Measurements from ENCODE around the gene ANKRD33B. TPM values are rescaled to one million over a fixed set of nuclear protein-coding genes. Genes with fewer than 3 reads are reported as not detected.

Gene ANKRD33B
- total RNA-seq, 3 donors from 2014 or later (not counting 1 experiment from before 2014, with no cell fraction given) = 2.4 to 4.3 (median 3.9) TPM

- H3K4me3 Mint-ChIP-seq = no peak overlapping the region
Observed at GRCh38 chr5:10584714-10585517, 21.0 kb downstream of the ANKRD33B start.

GRCh38 chr5:10585518-10585915 lies 21.6 kb downstream of the ANKRD33B start:
- intact Hi-C loops (cut with micrococcal nuclease) = no loop called here
- peaks cover 2% of the 10 kb centered on the region for H3K27me3 ChIP-seq (ENCODE audit: control insufficient read depth, insufficient read depth, low read length)
- H3K4me1 ChIP-seq (ENCODE audit: control insufficient read depth, insufficient read depth, low read length) = no peaks in the 10 kb centered on the region
- ATAC-seq = no peak
- H3K27ac Mint-ChIP-seq = no peak overlapping the region
- no peak overlapping the region for H3K4me3 Mint-ChIP-seq
- H3K36me3 Mint-ChIP-seq = peaks cover 7% of the 10 kb centered on the region
- H3K9me3 Mint-ChIP-seq = peaks cover 0 to 2% of the 10 kb centered on the region in 2 donors
- peaks cover 18 to 41% of the 10 kb centered on the region in 2 donors for H3K4me1 Mint-ChIP-seq
- WGBS (ENCODE audit: insufficient coverage) = 78% methylated on average over 5 of the region's 5 CpGs
- no peak overlapping the region for H3K27ac ChIP-seq (ENCODE audit: low read length)
- H3K9me3 ChIP-seq (ENCODE audit: control insufficient read depth, insufficient read depth, low read length) = no peaks in the 10 kb centered on the region
- TF ChIP-seq CTCF (IDR thresholded peaks at IDR 0.05) = no peak
- no peak for DNase-seq
- H3K4me3 ChIP-seq (ENCODE audit: low read length) = no peak overlapping the region
- no peaks in the 10 kb centered on the region for H3K36me3 ChIP-seq (ENCODE audit: control insufficient read depth, insufficient read depth, low read length)
- peaks cover 14 to 37% of the 10 kb centered on the region in 2 donors for H3K27me3 Mint-ChIP-seq (ENCODE audit: low read depth in 2 of 2)

More at GRCh38 chr5:10584714-10585517, 21.0 kb downstream of the ANKRD33B start:
- no peaks in the 10 kb centered on the region for H3K9me3 ChIP-seq (ENCODE audit: control insufficient read depth, insufficient read depth, low read length)
- H3K4me1 Mint-ChIP-seq = peaks cover 18 to 41% of the 10 kb centered on the region in 2 donors
- no peak overlapping the region for H3K4me3 ChIP-seq (ENCODE audit: low read length)
- intact Hi-C loops (cut with micrococcal nuclease) = no loop called here
- 67% methylated on average over 8 of the region's 8 CpGs for WGBS (ENCODE audit: insufficient coverage)
- peaks cover 7% of the 10 kb centered on the region for H3K36me3 Mint-ChIP-seq
- peaks cover 0 to 2% of the 10 kb centered on the region in 2 donors for H3K9me3 Mint-ChIP-seq
- H3K27ac ChIP-seq (ENCODE audit: low read length) = no peak overlapping the region
- peaks cover 2% of the 10 kb centered on the region for H3K27me3 ChIP-seq (ENCODE audit: control insufficient read depth, insufficient read depth, low read length)
- no peaks in the 10 kb centered on the region for H3K4me1 ChIP-seq (ENCODE audit: control insufficient read depth, insufficient read depth, low read length)
- no peak overlapping the region for H3K27ac Mint-ChIP-seq
- no peak for TF ChIP-seq CTCF (IDR thresholded peaks at IDR 0.05)
- no peaks in the 10 kb centered on the region for H3K36me3 ChIP-seq (ENCODE audit: control insufficient read depth, insufficient read depth, low read length)
- ATAC-seq = no peak
- peaks cover 14 to 35% of the 10 kb centered on the region in 2 donors for H3K27me3 Mint-ChIP-seq (ENCODE audit: low read depth in 2 of 2)
- DNase-seq = no peak

GRCh38 chr5:10586008-10586407 lies 22.1 kb downstream of the ANKRD33B start:
- 86% methylated on average over 4 of the region's 4 CpGs for WGBS (ENCODE audit: insufficient coverage)

More at GRCh38 chr5:10586008-10586407, 22.1 kb downstream of the ANKRD33B start:
- Histone ChIP-seq H3K4me3 (ENCODE audit: low read length) (no peak overlapping the region), H3K4me1 (ENCODE audit: control insufficient read depth, insufficient read depth, low read length) (no peaks in the 10 kb centered on the region), H3K27me3 (ENCODE audit: control insufficient read depth, insufficient read depth, low read length) (peaks cover 2% of the 10 kb centered on the region), H3K36me3 (ENCODE audit: control insufficient read depth, insufficient read depth, low read length) (no peaks in the 10 kb centered on the region), H3K27ac (ENCODE audit: low read length) (no peak overlapping the region), H3K9me3 (ENCODE audit: control insufficient read depth, insufficient read depth, low read length) (no peaks in the 10 kb centered on the region)
- Mint-ChIP-seq H3K9me3 (peaks cover 0 to 2% of the 10 kb centered on the region in 2 donors), H3K4me1 (peaks cover 18 to 37% of the 10 kb centered on the region in 2 donors), H3K27me3 (ENCODE audit: low read depth in 2 of 2) (peaks cover 14 to 37% of the 10 kb centered on the region in 2 donors), H3K4me3 (no peak overlapping the region), H3K27ac (no peak overlapping the region), H3K36me3 (peaks cover 7% of the 10 kb centered on the region)
- intact Hi-C loops (cut with micrococcal nuclease) = no loop called here
- TF ChIP-seq CTCF (IDR thresholded peaks at IDR 0.05) = no peak
- no peak for ATAC-seq
- no peak for DNase-seq
